Activated CD4-positive, alpha-beta T cell treated with anti-CD3 and anti-CD28 coated beads for 4 hours (primary cell): Measurements from ENCODE around the gene MCM3AP.
"Not testable (repeated sequence)": the region's sequence is repeated elsewhere in the genome, so short reads cannot be mapped to it uniquely, and the experiment has no call there.

Source experiments
- DNase-seq, 2 donors: peaks; one replicate each; pipeline ENCODE4 v3.0.0-alpha.2; 2020

The MCM3AP gene

GRCh38 chr21:46310260-46310659 is 24.8 kb upstream of the MCM3AP start:
- DNase-seq, result not testable (repeated sequence)

- no peak for DNase-seq
Observed at GRCh38 chr21:46308431-46308830, 23.0 kb upstream of the MCM3AP start.

GRCh38 chr21:46307625-46308024 is 22.2 kb upstream of the MCM3AP start:
- no peak for DNase-seq

GRCh38 chr21:46304955-46305354 is 19.5 kb upstream of the MCM3AP start:
- DNase-seq, result no peak

- DNase-seq, result no peak
Observed at GRCh38 chr21:46304437-46304836, 19.0 kb upstream of the MCM3AP start.

- no peak for DNase-seq
Observed at GRCh38 chr21:46301759-46302158, 16.3 kb upstream of the MCM3AP start.

- DNase-seq, result no peak
Observed at GRCh38 chr21:46299167-46299566, 13.8 kb upstream of the MCM3AP start.

- DNase-seq, result no peak
Observed at GRCh38 chr21:46297338-46298271, 12.2 kb upstream of the MCM3AP start.

GRCh38 chr21:46295996-46296752 is 10.8 kb upstream of the MCM3AP start:
- peak; percentile 56 to 65 for DNase-seq

- DNase-seq, result no peak
Observed at GRCh38 chr21:46295177-46295770, 9.9 kb upstream of the MCM3AP start.

GRCh38 chr21:46294647-46295176 is 9.3 kb upstream of the MCM3AP start:
- DNase-seq, result no peak

- no peak for DNase-seq
Observed at GRCh38 chr21:46291561-46291960, 6.2 kb upstream of the MCM3AP start.

GRCh38 chr21:46289655-46290179 is 4.3 kb upstream of the MCM3AP start:
- DNase-seq, result no peak

- DNase-seq, result no peak
Observed at GRCh38 chr21:46287541-46287940, 2.1 kb upstream of the MCM3AP start.

GRCh38 chr21:46286648-46287002 is 1.2 kb upstream of the MCM3AP start:
- no peak for DNase-seq

- peak; percentile 80 to 83 for DNase-seq
Observed at GRCh38 chr21:46285761-46286647, 593 bp upstream of the MCM3AP start, which contains the start of gene YBEY. YBEY (plus strand) TSS chr21:46286342; CDS start chr21:46286914, 572 bp downstream.

- no peak for DNase-seq
Observed at GRCh38 chr21:46284733-46285132, 678 bp downstream of the MCM3AP start.

- no peak for DNase-seq
Observed at GRCh38 chr21:46284077-46284644, 1.2 kb downstream of the MCM3AP start.

- DNase-seq, result no peak
Observed at GRCh38 chr21:46274797-46275390, 10.5 kb downstream of the MCM3AP start.

- DNase-seq, result no peak
Observed at GRCh38 chr21:46273341-46273740, 12.1 kb downstream of the MCM3AP start.

- no peak for DNase-seq
Observed at GRCh38 chr21:46269466-46269865, 15.9 kb downstream of the MCM3AP start.
